NCI-H460 (cell line): ENCODE results near the gene TRIOBP. TPM values are rescaled to one million over a fixed set of nuclear protein-coding genes. Genes with fewer than 3 reads are reported as not detected.
A peak's percentile ranks its signal among the peaks of the same experiment; 100 is the strongest.

Experiments used
- DNase-seq: peaks from one replicate; pipeline ENCODE4 v3.0.0-alpha.2; 2016; ENCODE audit warnings: low read depth; ENCODE audit errors: extremely low read depth
- total RNA-seq: library from RNA; depleted of rRNA; stranded (reverse); fragments of >200 nt; shearing (Covaris generic); gene quantifications from 2 replicates; pipeline ENCODE4 v1.2.3, GENCODE V29; 2014

TRIOBP gene
- total RNA-seq, 1 experiment from 2014 or later, result 17.9 TPM

GRCh38 chr22:37663521-37664140 lies 33.2 kb upstream of the TRIOBP start:
- DNase-seq, result no peak

GRCh38 chr22:37664249-37665101 lies 32.4 kb upstream of the TRIOBP start:
- no peak for DNase-seq

- DNase-seq, result no peak
These were observed 31.4 kb upstream of the TRIOBP start for GRCh38 chr22:37665487-37665886.

GRCh38 chr22:37669586-37669985 lies 27.3 kb upstream of the TRIOBP start:
- no peak for DNase-seq

- no peak for DNase-seq
These were observed 24.5 kb upstream of the TRIOBP start for GRCh38 chr22:37672206-37672919.

GRCh38 chr22:37672920-37673455 lies 23.9 kb upstream of the TRIOBP start:
- DNase-seq, result no peak

GRCh38 chr22:37674248-37674647 lies 22.6 kb upstream of the TRIOBP start:
- DNase-seq, result no peak

- peak; percentile 88 for DNase-seq
These were observed 21.6 kb upstream of the TRIOBP start, which contains the start of gene LGALS1 for GRCh38 chr22:37674951-37675929. Gene LGALS1 (plus strand): TSS chr22:37675636. CDS start chr22:37675703, 67 bp downstream.

GRCh38 chr22:37675930-37676735 lies 20.7 kb upstream of the TRIOBP start:
- DNase-seq, result no peak

- DNase-seq, result peak; percentile 75
These were observed 19.9 kb upstream of the TRIOBP start for GRCh38 chr22:37676736-37677492.

- no peak for DNase-seq
These were observed 19.3 kb upstream of the TRIOBP start for GRCh38 chr22:37677493-37677974.

- no peak for DNase-seq
These were observed 18.5 kb upstream of the TRIOBP start for GRCh38 chr22:37678372-37678771.

GRCh38 chr22:37679670-37680069 lies 17.2 kb upstream of the TRIOBP start:
- no peak for DNase-seq

GRCh38 chr22:37680191-37680851 lies 16.5 kb upstream of the TRIOBP start:
- DNase-seq, result no peak

GRCh38 chr22:37681001-37681424 lies 15.8 kb upstream of the TRIOBP start:
- DNase-seq, result no peak

GRCh38 chr22:37681556-37682049 lies 15.2 kb upstream of the TRIOBP start:
- DNase-seq, result peak; percentile 67
